ENCODE data around the gene MTARC2.
"Not testable (repeated sequence)": the region's sequence is repeated elsewhere in the genome, so short reads cannot be mapped to it uniquely, and the experiment has no call there.

MTARC2 gene

DNA sequence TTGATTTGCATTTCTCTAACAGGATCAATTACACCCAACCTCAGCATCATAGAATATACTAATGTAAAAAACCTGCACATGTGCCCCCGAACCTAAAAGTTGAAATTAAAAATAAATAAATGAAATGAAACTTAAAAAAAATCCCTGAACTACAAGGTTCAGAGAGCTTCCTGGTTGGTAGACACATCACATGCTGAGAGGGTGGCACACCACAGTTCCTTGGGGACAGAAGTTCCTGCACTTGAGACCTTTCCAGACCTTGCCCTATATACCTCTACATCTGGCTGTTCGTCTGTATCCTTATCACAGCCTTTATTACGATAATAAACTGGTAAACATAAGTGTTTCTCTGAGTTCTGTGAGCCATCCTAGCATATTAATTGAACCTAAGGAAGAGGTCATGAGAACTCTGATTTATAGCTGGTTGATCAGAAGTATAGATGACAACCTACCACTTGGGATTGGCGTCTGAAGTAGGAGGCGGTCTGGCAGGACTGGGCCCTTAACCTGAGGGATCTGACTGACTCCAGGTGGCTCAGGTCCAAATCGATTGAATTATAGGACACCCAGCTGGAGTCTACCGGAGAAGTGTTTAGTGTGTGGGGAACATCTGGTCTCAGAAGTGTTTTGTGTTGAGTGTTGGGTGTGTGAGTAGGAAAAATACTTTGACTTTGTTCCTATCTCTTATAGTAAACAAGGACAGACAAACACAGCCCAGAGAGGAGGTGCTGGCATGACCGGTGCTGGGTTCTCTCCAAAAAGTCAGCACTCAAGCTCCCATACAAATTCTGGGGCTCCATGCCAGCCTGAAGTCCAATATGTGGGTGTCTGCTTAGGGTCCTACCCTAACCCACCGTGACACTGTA, 39.0 kb upstream of the MTARC2 start:
- Histone ChIP-seq H3K4me3 (ENCODE audit: low read length) (no peak overlapping the region), H3K4me1 (ENCODE audit: control insufficient read depth, insufficient read depth, low read length) (peaks cover 7% of the 10 kb centered on the region), H3K27me3 (ENCODE audit: control insufficient read depth, insufficient read depth, low read length) (no peaks in the 10 kb centered on the region), H3K9ac (ENCODE audit: low read length) (no peak overlapping the region), H3K9me3 (ENCODE audit: control insufficient read depth, low read length) (no peaks in the 10 kb centered on the region), H3K36me3 (ENCODE audit: control insufficient read depth, insufficient read depth, low read length) (no peaks in the 10 kb centered on the region)

DNA sequence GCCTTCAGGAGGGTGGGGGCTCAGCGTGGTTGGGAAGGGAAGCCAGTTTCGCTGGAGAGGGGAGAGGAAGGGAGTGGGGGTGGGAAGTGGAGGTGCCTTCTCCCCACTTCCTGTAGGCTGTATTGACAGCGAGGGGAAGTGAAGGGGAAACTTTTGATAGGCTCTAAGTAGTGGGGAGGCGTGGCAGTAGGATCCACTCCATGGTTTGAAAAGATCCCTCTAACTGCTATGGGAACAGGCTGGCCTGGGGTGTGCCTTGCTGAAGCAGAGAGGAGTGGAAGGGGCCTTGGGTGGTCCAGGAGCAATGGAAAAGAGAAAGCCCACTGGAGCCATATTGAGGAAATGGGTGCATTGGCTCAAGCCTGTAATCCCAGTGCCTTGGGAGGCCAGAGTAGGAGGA, 37.8 kb upstream of the MTARC2 start:
- H3K27me3 ChIP-seq (ENCODE audit: control insufficient read depth, insufficient read depth, low read length), result no peaks in the 10 kb centered on the region
- peaks cover 7% of the 10 kb centered on the region for H3K4me1 ChIP-seq (ENCODE audit: control insufficient read depth, insufficient read depth, low read length)
- H3K9me3 ChIP-seq (ENCODE audit: control insufficient read depth, low read length), result no peaks in the 10 kb centered on the region
- H3K36me3 ChIP-seq (ENCODE audit: control insufficient read depth, insufficient read depth, low read length), result no peaks in the 10 kb centered on the region
- H3K9ac ChIP-seq (ENCODE audit: low read length), result no peak overlapping the region
- no peak overlapping the region for H3K4me3 ChIP-seq (ENCODE audit: low read length)

DNA sequence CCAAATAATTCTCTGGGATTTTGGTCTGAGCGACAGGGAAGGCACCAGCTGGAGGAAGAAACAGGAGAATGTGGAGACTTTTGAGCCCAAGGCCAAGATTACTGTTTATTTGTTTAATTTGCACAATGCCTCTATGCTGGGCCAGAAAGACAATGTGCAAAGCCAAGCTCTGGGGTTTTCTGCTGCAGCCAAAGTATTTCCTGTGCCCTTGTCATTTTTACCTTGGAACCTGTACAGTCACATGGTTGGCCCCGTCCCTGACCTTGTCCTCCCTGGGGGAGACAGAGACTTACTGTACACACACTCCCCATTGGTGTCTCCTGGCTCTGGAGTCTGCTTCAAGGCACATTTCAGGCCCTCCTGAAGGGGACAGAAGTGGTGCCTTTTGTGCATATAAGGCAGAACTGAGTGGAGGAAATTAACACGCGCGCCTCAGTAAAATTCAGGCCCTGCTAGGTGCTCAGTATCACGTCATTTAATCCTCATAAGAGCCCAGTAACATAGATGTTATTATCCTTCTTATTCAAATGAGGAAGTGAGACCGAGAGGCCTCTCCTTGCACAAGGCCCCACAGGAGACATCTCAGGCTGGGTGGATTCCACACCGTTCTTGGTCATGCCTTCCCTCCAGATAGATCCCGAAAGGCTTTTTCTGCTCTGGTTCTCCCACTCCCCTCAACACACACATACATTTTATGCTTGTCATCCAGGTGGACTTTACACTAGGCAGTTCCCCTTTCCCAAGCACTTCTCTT, 36.9 kb upstream of the MTARC2 start:
- Histone ChIP-seq H3K36me3 (ENCODE audit: control insufficient read depth, insufficient read depth, low read length) (no peaks in the 10 kb centered on the region), H3K27me3 (ENCODE audit: control insufficient read depth, insufficient read depth, low read length) (no peaks in the 10 kb centered on the region), H3K9ac (ENCODE audit: low read length) (no peak overlapping the region), H3K9me3 (ENCODE audit: control insufficient read depth, low read length) (no peaks in the 10 kb centered on the region), H3K4me3 (ENCODE audit: low read length) (no peak overlapping the region), H3K4me1 (ENCODE audit: control insufficient read depth, insufficient read depth, low read length) (peaks cover 7% of the 10 kb centered on the region)

GRCh38 chr1:220715986-220716385, 32.1 kb upstream of the MTARC2 start:
- not testable (repeated sequence) for H3K4me1 ChIP-seq (ENCODE audit: control insufficient read depth, insufficient read depth, low read length); H3K9me3 ChIP-seq (ENCODE audit: control insufficient read depth, low read length); H3K27me3 ChIP-seq (ENCODE audit: control insufficient read depth, insufficient read depth, low read length); H3K9ac ChIP-seq (ENCODE audit: low read length); H3K36me3 ChIP-seq (ENCODE audit: control insufficient read depth, insufficient read depth, low read length); H3K4me3 ChIP-seq (ENCODE audit: low read length)

DNA sequence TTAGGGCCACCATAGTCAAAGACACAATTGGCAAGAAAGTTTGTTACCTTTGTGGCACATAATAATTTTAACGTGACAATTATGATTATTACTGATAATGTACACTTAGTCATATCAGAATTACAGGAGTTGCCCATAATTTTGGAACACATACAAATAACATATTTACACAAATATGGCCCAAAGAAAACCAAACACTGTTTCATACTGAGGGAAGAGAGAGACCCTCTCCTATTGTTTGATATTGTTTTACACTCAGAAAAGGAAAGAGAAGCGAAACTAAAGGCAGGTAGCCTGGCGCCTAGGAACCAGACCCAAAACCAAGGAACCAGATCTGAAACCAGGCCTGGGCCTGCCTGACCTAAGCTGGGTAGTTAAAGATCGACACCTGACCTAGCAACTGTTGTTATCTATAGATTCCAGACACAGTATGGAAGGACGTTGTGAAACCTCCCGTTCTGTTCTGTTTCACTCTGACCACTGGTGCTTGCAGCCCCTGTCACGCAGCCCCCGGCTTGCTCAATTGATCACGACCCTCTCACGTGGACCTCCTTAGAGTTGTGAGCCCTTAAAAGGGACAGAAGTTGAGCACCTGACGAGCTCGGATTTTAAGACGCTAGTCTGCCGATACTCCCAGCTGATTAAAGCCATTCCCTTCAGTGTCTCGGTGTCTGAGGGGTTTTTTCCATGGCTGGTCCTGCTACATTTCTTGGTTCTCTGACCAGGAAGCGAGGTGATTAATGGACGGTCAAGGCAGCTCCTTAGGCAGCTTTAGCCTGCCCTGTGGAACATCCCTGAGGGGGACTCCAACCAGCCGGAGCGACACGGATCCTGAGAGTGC, 30.1 kb upstream of the MTARC2 start:
- Histone ChIP-seq H3K4me3 (ENCODE audit: low read length) (no peak overlapping the region), H3K9me3 (ENCODE audit: control insufficient read depth, low read length) (no peaks in the 10 kb centered on the region), H3K4me1 (ENCODE audit: control insufficient read depth, insufficient read depth, low read length) (no peaks in the 10 kb centered on the region), H3K27me3 (ENCODE audit: control insufficient read depth, insufficient read depth, low read length) (no peaks in the 10 kb centered on the region), H3K9ac (ENCODE audit: low read length) (no peak overlapping the region), H3K36me3 (ENCODE audit: control insufficient read depth, insufficient read depth, low read length) (no peaks in the 10 kb centered on the region)

GRCh38 chr1:220721266-220721665, 26.9 kb upstream of the MTARC2 start:
- not testable (repeated sequence) for H3K9me3 ChIP-seq (ENCODE audit: control insufficient read depth, low read length); H3K9ac ChIP-seq (ENCODE audit: low read length); H3K4me3 ChIP-seq (ENCODE audit: low read length); H3K36me3 ChIP-seq (ENCODE audit: control insufficient read depth, insufficient read depth, low read length); H3K4me1 ChIP-seq (ENCODE audit: control insufficient read depth, insufficient read depth, low read length); H3K27me3 ChIP-seq (ENCODE audit: control insufficient read depth, insufficient read depth, low read length)

DNA sequence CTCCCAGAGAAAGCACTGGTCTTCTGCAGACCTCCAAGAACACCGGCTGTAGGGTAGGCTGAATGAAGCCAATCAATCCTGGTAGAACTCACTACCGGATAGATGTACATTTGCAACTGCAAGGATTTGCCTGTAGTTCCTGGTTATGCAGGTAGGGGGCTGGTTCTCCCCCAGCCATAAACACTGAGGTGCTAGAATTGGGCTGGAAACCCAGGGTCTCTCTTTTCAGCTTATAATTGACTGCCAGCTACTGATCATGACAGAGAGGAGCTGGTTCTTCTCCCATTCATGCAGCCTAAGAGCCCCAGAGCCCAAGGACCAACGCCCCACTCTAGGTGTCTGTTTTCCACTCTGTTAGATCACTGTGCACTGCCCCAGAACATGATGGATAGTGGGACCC, 21.5 kb upstream of the MTARC2 start:
- Histone ChIP-seq H3K9ac (ENCODE audit: low read length) (no peak overlapping the region), H3K4me1 (ENCODE audit: control insufficient read depth, insufficient read depth, low read length) (no peaks in the 10 kb centered on the region), H3K36me3 (ENCODE audit: control insufficient read depth, insufficient read depth, low read length) (no peaks in the 10 kb centered on the region), H3K27me3 (ENCODE audit: control insufficient read depth, insufficient read depth, low read length) (no peaks in the 10 kb centered on the region), H3K9me3 (ENCODE audit: control insufficient read depth, low read length) (no peaks in the 10 kb centered on the region), H3K4me3 (ENCODE audit: low read length) (no peak overlapping the region)

GRCh38 chr1:220727519-220727918, 20.6 kb upstream of the MTARC2 start:
- Histone ChIP-seq H3K36me3 (ENCODE audit: control insufficient read depth, insufficient read depth, low read length) (no peaks in the 10 kb centered on the region), H3K27me3 (ENCODE audit: control insufficient read depth, insufficient read depth, low read length) (no peaks in the 10 kb centered on the region), H3K9ac (ENCODE audit: low read length) (no peak overlapping the region), H3K4me1 (ENCODE audit: control insufficient read depth, insufficient read depth, low read length) (peaks cover 6% of the 10 kb centered on the region), H3K9me3 (ENCODE audit: control insufficient read depth, low read length) (no peaks in the 10 kb centered on the region), H3K4me3 (ENCODE audit: low read length) (no peak overlapping the region)

- H3K9me3 ChIP-seq (ENCODE audit: control insufficient read depth, low read length), result no peaks in the 10 kb centered on the region
- H3K9ac ChIP-seq (ENCODE audit: low read length), result no peak overlapping the region
- peaks cover 15% of the 10 kb centered on the region for H3K4me1 ChIP-seq (ENCODE audit: control insufficient read depth, insufficient read depth, low read length)
- H3K27me3 ChIP-seq (ENCODE audit: control insufficient read depth, insufficient read depth, low read length), result no peaks in the 10 kb centered on the region
- no peak overlapping the region for H3K4me3 ChIP-seq (ENCODE audit: low read length)
- no peaks in the 10 kb centered on the region for H3K36me3 ChIP-seq (ENCODE audit: control insufficient read depth, insufficient read depth, low read length)
Measured at GRCh38 chr1:220730486-220730885, 17.6 kb upstream of the MTARC2 start.

DNA sequence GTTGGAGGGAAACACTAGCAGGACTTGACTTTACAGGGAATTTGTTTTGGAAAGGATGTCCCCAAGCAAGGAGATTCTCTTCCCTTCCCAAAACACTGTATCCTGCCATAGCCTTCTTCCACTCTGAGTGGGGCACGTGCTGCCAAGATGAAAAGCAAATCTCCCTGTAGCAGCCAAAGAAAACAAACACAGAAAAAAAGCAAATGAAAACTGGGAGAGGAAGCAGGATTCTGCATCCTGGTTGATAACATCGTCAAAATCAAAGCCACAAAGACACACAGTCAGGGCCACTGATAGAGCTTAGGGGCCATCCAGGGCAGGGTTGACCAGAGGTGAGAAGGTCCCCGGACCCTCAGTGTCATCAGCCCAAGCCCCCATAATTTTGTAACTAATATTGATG, 16.0 kb upstream of the MTARC2 start:
- Histone ChIP-seq H3K9me3 (ENCODE audit: control insufficient read depth, low read length) (no peaks in the 10 kb centered on the region), H3K4me1 (ENCODE audit: control insufficient read depth, insufficient read depth, low read length) (peaks cover 15% of the 10 kb centered on the region), H3K9ac (ENCODE audit: low read length) (no peak overlapping the region), H3K36me3 (ENCODE audit: control insufficient read depth, insufficient read depth, low read length) (no peaks in the 10 kb centered on the region), H3K4me3 (ENCODE audit: low read length) (peak overlapping the region; percentile 62), H3K27me3 (ENCODE audit: control insufficient read depth, insufficient read depth, low read length) (no peaks in the 10 kb centered on the region)

- no peaks in the 10 kb centered on the region for H3K36me3 ChIP-seq (ENCODE audit: control insufficient read depth, insufficient read depth, low read length)
- H3K9ac ChIP-seq (ENCODE audit: low read length), result peak overlapping the region; percentile 40
- peak overlapping the region; percentile 62 for H3K4me3 ChIP-seq (ENCODE audit: low read length)
- no peaks in the 10 kb centered on the region for H3K9me3 ChIP-seq (ENCODE audit: control insufficient read depth, low read length)
- peaks cover 15% of the 10 kb centered on the region for H3K4me1 ChIP-seq (ENCODE audit: control insufficient read depth, insufficient read depth, low read length)
- no peaks in the 10 kb centered on the region for H3K27me3 ChIP-seq (ENCODE audit: control insufficient read depth, insufficient read depth, low read length)
Measured at GRCh38 chr1:220732621-220733020, 15.5 kb upstream of the MTARC2 start.

Measured in mucosa of stomach (tissue), 1 donor.